ENCODE results near the gene ERN1.

ERN1 gene

GRCh38 chr17:64110379-64111152 is 19.4 kb downstream of the ERN1 start:
- H3K4me1 ChIP-seq (ENCODE audit: low read depth, poor library complexity, severe bottlenecking), result peaks cover 74% of the 10 kb centered on the region
- no peak overlapping the region for H2AFZ ChIP-seq (ENCODE audit: low read depth)

GRCh38 chr17:64109400-64109799 is 20.5 kb downstream of the ERN1 start:
- Histone ChIP-seq H3K79me2 (ENCODE audit: insufficient read depth, low read depth) (peaks cover 87% of the 10 kb centered on the region), H3K9ac (no peak overlapping the region), H3K4me2 (peak overlapping the region; percentile 93), H3K4me3 (IDR thresholded peaks at IDR 0.05; ENCODE audit: insufficient read depth, low read depth, low read length) (no peak overlapping the region), H4K20me1 (ENCODE audit: insufficient read depth) (no peaks in the 10 kb centered on the region), H2AFZ (ENCODE audit: low read depth) (no peak overlapping the region), H3K27me3 (ENCODE audit: insufficient read depth, low read depth) (no peaks in the 10 kb centered on the region), H3K4me1 (ENCODE audit: low read depth, poor library complexity, severe bottlenecking) (peaks cover 79% of the 10 kb centered on the region), H3K36me3 (ENCODE audit: insufficient read depth) (no peaks in the 10 kb centered on the region; the same call in 1 of the 2 replicates), H3K27ac (peak overlapping the region; percentile 71; the same call in 1 of the 2 replicates)
- TF ChIP-seq CTCF (conservative IDR thresholded peaks at IDR 0.05; ENCODE audit: low read depth, low read length), result no peak

More at GRCh38 chr17:64110379-64111152, 19.4 kb downstream of the ERN1 start:
- H4K20me1 ChIP-seq (ENCODE audit: insufficient read depth), result no peaks in the 10 kb centered on the region
- no peaks in the 10 kb centered on the region; the same call in 1 of the 2 replicates for H3K36me3 ChIP-seq (ENCODE audit: insufficient read depth)
- no peak overlapping the region for H3K27ac ChIP-seq
- no peak overlapping the region for H3K4me3 ChIP-seq (IDR thresholded peaks at IDR 0.05; ENCODE audit: insufficient read depth, low read depth, low read length)
- H3K9ac ChIP-seq, result no peak overlapping the region
- H3K4me2 ChIP-seq, result peak overlapping the region; percentile 93; the same call in 1 of the 2 replicates
- no peaks in the 10 kb centered on the region for H3K27me3 ChIP-seq (ENCODE audit: insufficient read depth, low read depth)
- peaks cover 95% of the 10 kb centered on the region for H3K79me2 ChIP-seq (ENCODE audit: insufficient read depth, low read depth)
- TF ChIP-seq CTCF (conservative IDR thresholded peaks at IDR 0.05; ENCODE audit: low read depth, low read length), result no peak

DNA sequence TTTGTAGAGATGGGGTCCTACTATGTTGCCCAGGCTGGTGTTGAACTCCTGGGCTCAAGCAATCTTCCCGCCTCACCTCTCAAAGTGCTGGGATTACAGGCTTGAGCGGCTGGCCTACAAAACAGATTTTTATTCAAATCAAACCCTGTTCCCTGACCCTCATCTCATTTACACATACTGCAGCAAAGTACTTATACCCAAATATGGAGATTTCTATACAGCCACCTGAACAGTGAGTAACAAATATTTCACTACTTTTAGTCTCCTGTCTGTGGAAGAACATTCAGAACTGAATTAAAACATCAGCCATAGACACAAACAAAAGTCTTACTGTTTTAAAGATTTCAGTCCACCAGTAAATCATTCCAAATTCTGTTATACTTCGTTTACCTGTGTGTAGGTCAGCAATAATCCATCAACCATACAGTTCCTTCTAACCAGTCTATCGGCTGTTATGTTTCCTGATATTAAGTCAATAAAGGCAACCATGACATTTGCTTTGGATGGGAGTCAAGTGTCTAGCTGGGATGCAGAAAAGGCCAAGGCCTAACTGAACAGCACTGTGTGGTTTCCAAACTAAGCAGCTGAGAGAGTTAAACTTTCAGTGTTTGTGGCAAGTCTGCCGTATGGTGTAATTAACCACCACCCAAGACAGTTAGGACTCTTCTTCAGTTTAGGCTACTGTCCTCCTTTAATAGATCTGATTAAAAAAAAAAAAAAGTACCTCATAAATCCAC is 22.3 kb downstream of the ERN1 start:
- no peaks in the 10 kb centered on the region for H3K27me3 ChIP-seq (ENCODE audit: insufficient read depth, low read depth)
- peak overlapping the region; percentile 71 for H3K27ac ChIP-seq
- no peak for TF ChIP-seq CTCF (conservative IDR thresholded peaks at IDR 0.05; ENCODE audit: low read depth, low read length)
- no peaks in the 10 kb centered on the region; the same call in 1 of the 2 replicates for H3K36me3 ChIP-seq (ENCODE audit: insufficient read depth)
- H3K4me3 ChIP-seq (IDR thresholded peaks at IDR 0.05; ENCODE audit: insufficient read depth, low read depth, low read length), result no peak overlapping the region
- no peaks in the 10 kb centered on the region for H4K20me1 ChIP-seq (ENCODE audit: insufficient read depth)
- H3K79me2 ChIP-seq (ENCODE audit: insufficient read depth, low read depth), result peaks cover 76% of the 10 kb centered on the region
- H3K4me1 ChIP-seq (ENCODE audit: low read depth, poor library complexity, severe bottlenecking), result peaks cover 93% of the 10 kb centered on the region
- H2AFZ ChIP-seq (ENCODE audit: low read depth), result no peak overlapping the region
- H3K9ac ChIP-seq, result peak overlapping the region; percentile 6; the same call in 1 of the 2 replicates
- peak overlapping the region; percentile 93 for H3K4me2 ChIP-seq

DNA sequence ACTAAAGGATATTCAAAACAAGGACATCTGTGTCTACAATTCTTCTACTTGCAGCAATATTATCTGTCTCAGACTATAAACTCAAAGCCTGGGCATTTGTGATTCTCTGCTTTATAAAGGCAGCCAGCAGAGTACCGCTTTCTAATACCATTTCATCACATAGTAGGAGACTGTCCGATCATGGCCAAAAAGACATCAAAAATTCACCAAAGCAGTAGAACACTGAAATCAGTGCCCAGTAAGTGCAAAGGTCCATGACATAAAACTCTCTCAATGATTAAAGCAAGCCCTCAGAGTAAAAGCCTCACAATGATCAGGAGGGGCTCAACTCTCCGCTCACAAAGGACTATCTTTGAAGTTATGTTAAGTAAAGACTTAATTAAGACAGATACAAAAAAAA is 23.0 kb downstream of the ERN1 start:
- H3K79me2 ChIP-seq (ENCODE audit: insufficient read depth, low read depth), result peaks cover 76% of the 10 kb centered on the region
- peak overlapping the region; percentile 93 for H3K4me2 ChIP-seq
- peaks cover 99% of the 10 kb centered on the region for H3K4me1 ChIP-seq (ENCODE audit: low read depth, poor library complexity, severe bottlenecking)
- TF ChIP-seq CTCF (conservative IDR thresholded peaks at IDR 0.05; ENCODE audit: low read depth, low read length), result no peak
- no peaks in the 10 kb centered on the region for H3K27me3 ChIP-seq (ENCODE audit: insufficient read depth, low read depth)
- no peak overlapping the region for H2AFZ ChIP-seq (ENCODE audit: low read depth)
- H3K36me3 ChIP-seq (ENCODE audit: insufficient read depth), result no peaks in the 10 kb centered on the region; the same call in 1 of the 2 replicates
- no peak overlapping the region for H3K4me3 ChIP-seq (IDR thresholded peaks at IDR 0.05; ENCODE audit: insufficient read depth, low read depth, low read length)
- H3K9ac ChIP-seq, result no peak overlapping the region
- H4K20me1 ChIP-seq (ENCODE audit: insufficient read depth), result no peaks in the 10 kb centered on the region
- H3K27ac ChIP-seq, result peak overlapping the region; percentile 71
